Loucy (cell line): ENCODE measurements around the gene MEIKIN.

Experiments used
- H2AFZ ChIP-seq: fragments of 200-600 bp; sonication (generic); 2 replicates; pipeline ENCODE4 v1.6.0; 2016; ENCODE audit warnings: antibody characterized with exemption, mild to moderate bottlenecking, low read length, moderate library complexity
- H3F3A ChIP-seq: fragments of 200-600 bp; 2 replicates; pipeline ENCODE4 v1.6.0; 2016; ENCODE audit warnings: antibody characterized with exemption, low read depth, mild to moderate bottlenecking
- H3K27me3 ChIP-seq: fragments of 200-600 bp; sonication (generic); 2 replicates; pipeline ENCODE4 v1.6.1; 2014; ENCODE audit warnings: low read length, mild to moderate bottlenecking; ENCODE audit not compliant: insufficient read depth, poor library complexity, severe bottlenecking
- H3K36me3 ChIP-seq: fragments of 200-600 bp; sonication (generic); 2 replicates; pipeline ENCODE4 v1.6.1; 2016; ENCODE audit warnings: low read length; ENCODE audit not compliant: insufficient read depth
- H3K4me1 ChIP-seq: fragments of 200-600 bp; sonication (generic); 2 replicates; pipeline ENCODE4 v1.5.1; 2014; ENCODE audit warnings: low read length, mild to moderate bottlenecking; ENCODE audit not compliant: insufficient read depth, poor library complexity, severe bottlenecking
- H3K4me2 ChIP-seq: fragments of 200-600 bp; sonication (generic); 2 replicates; pipeline ENCODE4 v1.6.0; 2014; ENCODE audit warnings: antibody characterized with exemption, low read length, low read depth, mild to moderate bottlenecking; ENCODE audit not compliant: poor library complexity, severe bottlenecking
- H3K4me3 ChIP-seq: fragments of 200-600 bp; sonication (generic); 2 replicates; pipeline ENCODE4 v1.5.1; 2014; ENCODE audit warnings: low read length, mild to moderate bottlenecking, mixed read lengths; ENCODE audit not compliant: poor library complexity, severe bottlenecking
- H3K79me2 ChIP-seq: fragments of 200-600 bp; sonication (generic); 2 replicates; pipeline ENCODE4 v1.6.1; 2014; ENCODE audit warnings: low read length; ENCODE audit not compliant: insufficient read depth
- H3K9ac ChIP-seq: fragments of 200-600 bp; sonication (generic); 2 replicates; pipeline ENCODE4 v1.6.0; 2014; ENCODE audit warnings: mild to moderate bottlenecking, low read depth, low read length, moderate library complexity; ENCODE audit not compliant: poor library complexity, severe bottlenecking
- H3K9me2 ChIP-seq: fragments of 200-600 bp; sonication (generic); replicated peaks from 2 replicates; pipeline ENCODE4 v1.6.1; 2016; ENCODE audit warnings: low read depth, low read length, mixed read lengths
- H3K9me3 ChIP-seq: fragments of 200-600 bp; sonication (generic); 2 replicates; pipeline ENCODE4 v1.6.1; 2014; ENCODE audit warnings: mild to moderate bottlenecking, antibody characterized with exemption, low read length, low read depth; ENCODE audit not compliant: insufficient read depth
- H4K20me1 ChIP-seq: fragments of 200-600 bp; sonication (generic); 2 replicates; pipeline ENCODE4 v1.6.0; 2014; ENCODE audit warnings: antibody characterized with exemption, low read length, mild to moderate bottlenecking; ENCODE audit not compliant: insufficient read depth, poor library complexity, severe bottlenecking
- CTCF ChIP-seq: fragments of 200-600 bp; sonication (generic); conservative IDR thresholded peaks from 2 replicates; pipeline ENCODE4 v1.5.1; 2014; ENCODE audit warnings: mild to moderate bottlenecking, antibody characterized with exemption, low read length
- EZH2phosphoT487 ChIP-seq: fragments of 200-600 bp; IDR thresholded peaks from 2 replicates; pipeline ENCODE4 v1.6.1; 2018; ENCODE audit warnings: antibody characterized with exemption, mild to moderate bottlenecking, moderate library complexity, borderline replicate concordance

MEIKIN gene

GRCh38 chr5:131757830-131758519, 187.5 kb downstream of the MEIKIN start:
- Histone ChIP-seq H3K79me2 (peaks cover 100% of the 10 kb centered on the region), H3K9ac (peak overlapping the region; percentile 52), H3K4me1 (peaks cover 47% of the 10 kb centered on the region), H3K27me3 (no peaks in the 10 kb centered on the region), H3K36me3 (no peaks in the 10 kb centered on the region), H3K9me3 (no peaks in the 10 kb centered on the region), H4K20me1 (peaks cover 4% of the 10 kb centered on the region), H2AFZ (no peak overlapping the region), H3F3A (peaks cover 6% of the 10 kb centered on the region; the same call in 1 of the 2 replicates), H3K4me2 (peak overlapping the region; percentile 77), H3K4me3 (peak overlapping the region; percentile 48), H3K9me2 (no peaks in the 10 kb centered on the region)
- no peak for TF ChIP-seq EZH2phosphoT487
- TF ChIP-seq CTCF = no peak
